K562 (cell line): ENCODE results near the gene SFXN3.

Experiments used
- ARHGAP35 ChIP-seq: fragments of 450-650 bp; IDR thresholded peaks from 2 replicates; pipeline ENCODE4 v1.6.1; 2018; ENCODE audit not compliant: partially characterized antibody
- CHD2 ChIP-seq: IDR thresholded peaks from 2 replicates; pipeline ENCODE4 v1.6.1; 2011; ENCODE audit warnings: low read depth, low read length
- ELF4 ChIP-seq: fragments of 450-650 bp; formaldehyde crosslinking; IDR thresholded peaks from 2 replicates; pipeline ENCODE4 v1.4.0; 2022; ENCODE audit warnings: missing genetic modification characterization
- JUNB ChIP-seq: fragments of 450-650 bp; formaldehyde crosslinking; conservative IDR thresholded peaks from 2 replicates; pipeline ENCODE4 v1.4.0; 2020; ENCODE audit warnings: mild to moderate bottlenecking
- NFRKB ChIP-seq: fragments of 450-650 bp; IDR thresholded peaks from 2 replicates; pipeline ENCODE4 v1.6.1; 2016; ENCODE audit warnings: low read depth
- PATZ1 ChIP-seq: fragments of 250-450 bp; sonication (Bioruptor Pico); IDR thresholded peaks from 2 replicates; pipeline ENCODE4 v1.5.0; 2020; ENCODE audit warnings: mild to moderate bottlenecking, borderline replicate concordance
- POLR2A ChIP-seq: fragments of 450-650 bp; conservative IDR thresholded peaks from 2 replicates; pipeline ENCODE4 v1.6.1; 2016
- SRSF7 ChIP-seq: fragments of 200-400 bp; formaldehyde crosslinking; optimal IDR thresholded peaks from 2 replicates; pipeline ENCODE3; 2017; ENCODE audit warnings: mild to moderate bottlenecking, low read depth, low read length
- TEAD4 ChIP-seq, 2 experiments: sonication (generic) in 1 of 2; formaldehyde crosslinking in 1 of 2; IDR thresholded peaks; 2 replicates each; pipeline versions ENCODE4 v1.6.1 to v1.8.0; 2012 to 2022; ENCODE audit warnings: borderline replicate concordance in 1 of 2, inconsistent platforms in 1 of 2, low read length in 1 of 2, mild to moderate bottlenecking in 1 of 2, missing genetic modification reagents in 1 of 2

GRCh38 chr10:100988166-100988565 is 42.9 kb upstream of the SFXN3 start:
- TF ChIP-seq ARHGAP35 (no peak), NFRKB (no peak), POLR2A (no peak), CHD2 (no peak), JUNB (CRISPR knock-in tag) (no peak), SRSF7 (no peak), ELF4 (CRISPR knock-in tag) (no peak), TEAD4 (IDR thresholded peaks at IDR 0.05; ENCODE audit: low read length) (no peak), TEAD4 (CRISPR knock-in tag; IDR thresholded peaks at IDR 0.05; ENCODE audit: borderline replicate concordance) (no peak), PATZ1 (CRISPR knock-in tag) (no peak)
